T-helper 1 cell treated with Interleukin-12 subunit alpha and Interleukin-12 subunit beta and Interleukin-4 antibody, amounts not matched to agents 30 μg/mL and 1 μg/mL, for 36 hours (primary cell): ENCODE results near the gene RNH1.

Experiments
- H3K27ac Mint-ChIP-seq: one replicate; pipeline ENCODE4 v1.8.0; 2021; ENCODE audit warnings: mild to moderate bottlenecking, mixed read lengths
- H3K27me3 Mint-ChIP-seq: one replicate; pipeline ENCODE4 v1.8.0; 2021; ENCODE audit warnings: low read depth, mixed read lengths
- H3K36me3 Mint-ChIP-seq: one replicate; pipeline ENCODE4 v1.8.0; 2021; ENCODE audit warnings: low read depth, mixed read lengths
- H3K4me1 Mint-ChIP-seq: one replicate; pipeline ENCODE4 v1.8.0; 2021; ENCODE audit warnings: low read depth, mixed read lengths
- H3K4me3 Mint-ChIP-seq: one replicate; pipeline ENCODE4 v1.8.0; 2021; ENCODE audit warnings: mild to moderate bottlenecking, moderate library complexity, mixed read lengths
- H3K9me3 Mint-ChIP-seq: one replicate; pipeline ENCODE4 v1.8.0; 2021; ENCODE audit warnings: mixed read lengths

The RNH1 gene

DNA sequence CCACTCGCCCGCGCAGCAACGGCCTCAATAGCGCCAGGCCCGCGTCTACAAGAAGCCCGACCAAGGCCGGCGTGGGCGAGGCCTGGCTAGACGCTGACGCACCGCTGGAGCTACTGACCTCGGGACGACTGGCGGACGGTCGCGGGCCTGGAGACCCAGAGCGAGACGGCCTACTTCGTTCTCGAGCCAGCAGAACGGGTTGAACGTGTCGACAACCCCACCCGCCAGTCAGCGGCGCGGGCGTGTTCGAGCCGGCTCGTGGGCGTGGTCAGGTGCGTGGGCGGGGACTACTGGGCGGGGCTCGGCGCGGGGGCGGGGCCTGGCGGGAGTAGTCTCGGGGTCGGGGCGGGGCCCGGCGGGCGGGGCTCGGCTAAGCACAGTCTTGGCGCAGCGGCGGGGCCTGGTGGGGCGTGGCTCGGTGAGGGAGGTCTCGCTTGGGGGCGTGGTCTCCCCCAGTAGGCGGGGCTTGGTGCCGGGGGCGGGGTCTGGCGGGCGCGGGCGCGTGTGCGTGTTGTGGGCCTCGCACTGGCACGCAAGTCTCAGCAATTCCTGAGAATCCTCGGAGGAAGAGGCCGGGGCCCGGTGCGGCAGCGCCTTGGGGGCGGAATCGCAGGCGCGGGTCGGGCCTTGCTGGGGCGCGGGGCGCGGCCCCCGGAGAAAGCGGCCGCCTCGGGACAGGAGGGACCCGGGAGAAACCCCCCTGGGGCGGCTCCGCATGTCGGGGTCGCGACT, at the start of gene RNH1:
TSS of gene RNH1 (minus strand) at position 248 of the 732 bp plus-strand sequence. CDS start 5,080 bp downstream, outside the sequence.
- Mint-ChIP-seq H3K27me3 (no peaks in the 10 kb centered on the region), H3K4me3 (peak within 1 kb of the TSS; percentile 97), H3K4me1 (peaks cover 16% of the 10 kb centered on the region), H3K36me3 (peaks cover 10% of the 10 kb centered on the region), H3K27ac (peak within 1 kb of the TSS; percentile 100), H3K9me3 (no peaks in the 10 kb centered on the region)

DNA sequence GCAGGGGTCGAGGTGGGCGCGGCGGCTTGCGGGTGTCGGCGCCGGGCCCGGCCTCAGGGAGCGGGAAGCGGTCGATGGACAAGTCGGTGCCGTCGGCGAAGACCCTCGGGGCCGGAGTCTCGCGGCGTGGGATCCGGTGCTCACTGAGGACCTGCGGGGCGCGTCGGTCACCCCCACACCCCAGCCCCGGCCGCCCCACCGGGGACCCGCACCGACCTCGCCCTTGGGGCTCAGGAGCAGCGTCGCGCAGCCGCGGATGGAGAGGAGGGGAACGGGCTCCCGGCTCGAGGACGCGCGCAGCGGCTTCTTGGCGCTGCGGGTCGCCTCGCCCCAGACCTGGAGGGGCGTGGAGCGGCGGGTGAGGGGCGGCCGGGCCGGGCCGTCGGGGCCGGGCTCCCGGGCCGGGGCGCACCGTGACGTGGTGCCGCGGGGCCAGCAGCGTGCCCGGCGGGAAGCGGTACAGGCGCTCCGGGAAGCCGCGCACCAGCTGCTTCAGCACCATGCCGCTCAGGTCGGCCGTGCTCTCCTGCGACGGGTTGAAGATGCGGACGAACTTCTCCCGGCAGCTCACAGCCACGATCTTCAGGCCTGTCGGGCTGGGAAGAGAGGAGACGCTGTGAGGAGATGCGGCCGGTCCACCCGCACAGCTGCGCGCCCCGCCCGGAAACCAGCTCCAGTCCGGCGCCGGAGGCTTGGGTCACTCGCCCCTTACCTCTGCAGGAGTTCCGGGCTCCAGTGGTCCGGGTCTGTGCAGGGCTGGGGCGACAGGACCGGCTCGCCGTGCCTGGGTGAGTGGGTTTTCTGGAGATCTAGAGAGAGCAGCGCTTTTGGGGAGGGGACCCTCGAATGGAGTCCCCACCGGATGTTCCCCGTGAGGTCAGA, 49.0 kb upstream of the RNH1 start:
- Mint-ChIP-seq H3K27ac (no peak overlapping the region), H3K4me3 (no peak overlapping the region), H3K27me3 (peaks cover 20% of the 10 kb centered on the region), H3K9me3 (no peaks in the 10 kb centered on the region), H3K4me1 (peaks cover 4% of the 10 kb centered on the region), H3K36me3 (no peaks in the 10 kb centered on the region)

- Mint-ChIP-seq H3K4me1 (peaks cover 4% of the 10 kb centered on the region), H3K4me3 (no peak overlapping the region), H3K9me3 (no peaks in the 10 kb centered on the region), H3K36me3 (no peaks in the 10 kb centered on the region), H3K27me3 (peaks cover 20% of the 10 kb centered on the region), H3K27ac (no peak overlapping the region)
These were observed 48.3 kb upstream of the RNH1 start for GRCh38 chr11:555227-555779.

DNA sequence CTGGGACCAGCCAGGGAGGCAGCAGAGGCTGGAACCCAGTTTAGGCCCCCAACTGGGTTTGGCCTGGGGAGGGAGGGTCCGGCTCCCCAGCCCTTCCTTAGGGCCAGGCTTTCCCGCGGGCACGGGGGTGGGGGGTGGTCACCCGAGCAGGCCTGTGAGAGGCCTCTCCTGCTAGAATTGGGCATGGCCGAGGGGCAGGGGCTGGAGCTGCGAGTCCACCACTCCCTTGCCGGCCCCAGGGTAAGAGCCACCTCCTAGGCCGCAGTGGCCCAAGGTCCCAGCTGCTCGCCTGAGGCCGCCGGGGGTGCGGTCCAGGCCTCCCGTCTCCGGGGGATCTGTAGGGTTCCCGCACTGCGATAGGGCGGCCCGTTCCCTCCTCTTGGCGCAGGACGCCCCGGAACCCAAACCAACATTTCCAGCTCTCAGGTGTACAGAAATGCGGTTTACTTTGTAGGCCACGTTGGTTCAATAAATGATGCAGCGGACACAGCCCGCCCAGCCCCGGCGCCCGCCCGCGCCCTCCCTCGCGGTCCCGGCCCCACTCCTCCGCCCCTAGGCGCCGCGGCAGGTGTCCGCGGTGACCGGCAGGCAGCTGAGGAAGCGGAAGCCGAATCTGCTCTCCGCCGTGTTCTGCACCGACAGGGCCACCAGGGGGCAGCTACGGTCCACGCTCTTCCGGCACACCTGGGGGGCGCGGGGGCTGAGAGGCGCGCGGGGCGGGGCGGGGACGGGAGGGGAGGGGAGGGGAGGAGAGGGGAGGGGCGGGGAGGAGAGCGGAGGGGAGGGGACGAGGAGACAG, 47.6 kb upstream of the RNH1 start:
- Mint-ChIP-seq H3K4me1 (no peaks in the 10 kb centered on the region), H3K27ac (no peak overlapping the region), H3K4me3 (no peak overlapping the region), H3K27me3 (peaks cover 20% of the 10 kb centered on the region), H3K36me3 (no peaks in the 10 kb centered on the region), H3K9me3 (no peaks in the 10 kb centered on the region)

- Mint-ChIP-seq H3K27me3 (peaks cover 19% of the 10 kb centered on the region), H3K4me1 (no peaks in the 10 kb centered on the region), H3K27ac (no peak overlapping the region), H3K4me3 (no peak overlapping the region), H3K9me3 (no peaks in the 10 kb centered on the region), H3K36me3 (no peaks in the 10 kb centered on the region)
These were observed 46.9 kb upstream of the RNH1 start for GRCh38 chr11:553988-554340.

DNA sequence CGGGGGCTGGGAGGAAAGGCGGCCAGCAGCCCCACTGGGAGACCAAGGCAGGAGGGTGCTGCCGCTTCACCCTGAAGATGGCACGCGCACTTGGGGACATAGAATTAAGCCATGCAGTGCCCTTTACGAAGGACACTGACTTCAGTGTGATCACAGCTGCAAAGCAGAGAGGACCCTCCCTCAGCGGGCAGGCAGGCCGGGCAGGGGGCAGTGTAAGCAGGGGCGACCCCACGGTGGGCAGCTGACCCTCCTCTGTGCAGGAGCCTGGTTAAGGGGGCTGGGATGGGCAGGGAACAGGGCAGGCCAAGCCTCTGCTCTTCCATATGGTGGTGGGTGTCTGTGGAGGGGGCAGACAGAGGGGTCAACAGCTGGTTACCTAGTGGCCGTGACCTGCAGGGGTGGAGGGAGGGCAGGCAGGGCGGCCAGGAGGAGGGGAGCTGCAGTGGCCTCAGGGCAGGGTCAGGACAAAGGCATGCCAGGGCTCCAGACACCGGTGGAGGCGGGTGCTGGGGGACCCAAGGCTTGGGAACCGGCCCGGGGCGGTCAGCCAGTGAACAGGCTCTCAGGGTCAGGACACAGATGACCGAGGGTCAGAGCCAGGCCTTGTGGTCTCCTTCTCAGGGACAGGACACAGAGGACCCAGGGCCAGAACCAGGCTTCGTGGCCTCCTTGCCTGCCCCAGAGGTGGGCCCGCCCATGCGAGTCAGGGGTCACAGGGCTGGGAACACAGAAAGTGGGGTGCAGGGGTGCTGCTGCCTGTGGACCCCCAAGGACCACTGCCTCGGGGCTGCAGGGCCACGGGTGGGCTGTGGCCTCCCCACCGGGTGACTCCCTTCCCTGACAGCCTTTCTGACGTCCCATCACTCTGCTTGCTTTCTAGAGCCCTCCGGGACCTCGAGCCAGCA, 46.3 kb upstream of the RNH1 start:
- Mint-ChIP-seq H3K27me3 (peaks cover 16% of the 10 kb centered on the region), H3K4me1 (no peaks in the 10 kb centered on the region), H3K36me3 (no peaks in the 10 kb centered on the region), H3K4me3 (no peak overlapping the region), H3K9me3 (no peaks in the 10 kb centered on the region), H3K27ac (no peak overlapping the region)

DNA sequence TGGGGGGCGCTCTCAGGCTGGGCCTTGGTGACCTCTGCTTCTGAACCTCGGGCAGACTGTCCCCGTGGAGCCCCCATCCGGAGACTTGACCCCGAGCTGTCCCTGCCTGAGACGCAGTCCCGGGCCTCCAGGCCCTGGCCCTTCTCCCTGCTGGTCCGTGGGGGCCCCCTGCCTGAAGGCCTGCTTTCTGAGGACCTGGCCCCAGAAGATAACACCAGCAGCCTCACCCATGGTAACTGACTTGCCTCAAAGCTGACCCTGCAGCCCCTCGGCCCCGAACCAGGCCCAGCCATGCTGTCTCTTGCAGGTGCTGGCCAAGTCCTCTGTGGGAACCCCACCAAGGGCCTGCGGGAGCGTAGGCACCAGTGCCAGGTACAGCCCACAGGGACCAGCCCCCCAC, 44.6 kb upstream of the RNH1 start:
- H3K27me3 Mint-ChIP-seq, result peaks cover 4% of the 10 kb centered on the region
- no peaks in the 10 kb centered on the region for H3K9me3 Mint-ChIP-seq
- no peak overlapping the region for H3K4me3 Mint-ChIP-seq
- H3K27ac Mint-ChIP-seq, result no peak overlapping the region
- H3K36me3 Mint-ChIP-seq, result no peaks in the 10 kb centered on the region
- no peaks in the 10 kb centered on the region for H3K4me1 Mint-ChIP-seq

DNA sequence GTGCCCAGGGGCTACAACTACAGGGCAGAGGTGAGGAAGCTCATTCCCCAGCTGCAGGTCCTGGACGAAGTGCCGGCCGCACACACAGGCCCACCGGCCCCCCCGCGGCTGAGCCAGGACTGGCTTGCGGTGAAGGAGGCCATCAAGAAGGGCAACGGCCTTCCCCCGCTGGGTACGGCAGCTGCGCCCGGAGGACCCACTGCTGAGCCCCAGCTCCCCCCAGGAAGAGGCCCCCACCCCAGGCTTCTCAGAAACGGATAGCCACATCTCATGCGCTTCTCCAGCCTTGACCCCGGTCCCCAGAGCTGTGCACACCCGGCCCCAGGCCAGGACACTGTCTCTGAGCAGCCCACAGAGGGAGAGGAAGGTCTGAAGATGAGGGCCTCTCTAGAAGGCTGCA, 44.1 kb upstream of the RNH1 start:
- no peaks in the 10 kb centered on the region for H3K4me1 Mint-ChIP-seq
- H3K9me3 Mint-ChIP-seq, result no peaks in the 10 kb centered on the region
- no peak overlapping the region for H3K27ac Mint-ChIP-seq
- H3K36me3 Mint-ChIP-seq, result no peaks in the 10 kb centered on the region
- H3K4me3 Mint-ChIP-seq, result no peak overlapping the region
- no peaks in the 10 kb centered on the region for H3K27me3 Mint-ChIP-seq

DNA sequence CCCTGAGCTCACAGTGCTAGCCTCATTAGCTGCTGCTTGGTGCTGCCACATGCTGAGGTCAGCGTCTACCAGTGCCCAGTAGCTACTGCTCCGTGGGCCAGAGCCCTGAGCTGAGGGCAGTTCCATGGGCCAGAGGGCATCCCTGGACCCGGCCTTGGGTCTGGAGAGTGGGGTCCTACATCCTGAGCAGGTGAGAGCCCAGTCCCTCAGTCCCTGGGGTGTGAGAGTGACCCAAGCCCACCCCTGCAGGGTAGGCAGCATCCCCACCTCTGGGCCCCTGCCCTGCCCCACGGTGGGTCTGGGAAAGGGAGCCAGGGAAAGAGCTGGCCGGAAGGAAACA, 43.7 kb upstream of the RNH1 start:
- Mint-ChIP-seq H3K9me3 (no peaks in the 10 kb centered on the region), H3K4me1 (no peaks in the 10 kb centered on the region), H3K36me3 (no peaks in the 10 kb centered on the region), H3K27ac (no peak overlapping the region), H3K4me3 (no peak overlapping the region), H3K27me3 (no peaks in the 10 kb centered on the region)

GRCh38 chr11:550021-550745, 43.1 kb upstream of the RNH1 start:
- Mint-ChIP-seq H3K4me3 (no peak overlapping the region), H3K27ac (no peak overlapping the region), H3K36me3 (no peaks in the 10 kb centered on the region), H3K4me1 (no peaks in the 10 kb centered on the region), H3K27me3 (no peaks in the 10 kb centered on the region), H3K9me3 (no peaks in the 10 kb centered on the region)

GRCh38 chr11:548700-549603, 41.9 kb upstream of the RNH1 start:
- Mint-ChIP-seq H3K27ac (no peak overlapping the region), H3K9me3 (no peaks in the 10 kb centered on the region), H3K4me1 (no peaks in the 10 kb centered on the region), H3K27me3 (no peaks in the 10 kb centered on the region), H3K36me3 (no peaks in the 10 kb centered on the region), H3K4me3 (no peak overlapping the region)

- Mint-ChIP-seq H3K36me3 (no peaks in the 10 kb centered on the region), H3K27me3 (no peaks in the 10 kb centered on the region), H3K4me3 (no peak overlapping the region), H3K4me1 (no peaks in the 10 kb centered on the region), H3K27ac (no peak overlapping the region), H3K9me3 (no peaks in the 10 kb centered on the region)
These were observed 38.1 kb upstream of the RNH1 start for GRCh38 chr11:545171-545570.
